ENCODE data around the gene TMPRSS13.

GRCh38 chr11:117892651-117893050 is 36.6 kb downstream of the TMPRSS13 start:
- TF ChIP-seq CTCF (IDR thresholded peaks at IDR 0.05) (no peak), POLR2A (IDR thresholded peaks at IDR 0.05) (no peak)
